GM10266 (cell line): Measurements from ENCODE around the gene FGF12.
A peak's percentile ranks its signal among the peaks of the same experiment; 100 is the strongest.

Experiments
- DNase-seq: peaks from one replicate; pipeline ENCODE4 v3.0.0; 2012; ENCODE audit errors: extremely low spot score
- TF ChIP-seq, protein P1 (sequence below): IDR thresholded peaks from 2 replicates; pipeline ENCODE4 v1.5.1; 2012; ENCODE audit warnings: mild to moderate bottlenecking, low read depth; ENCODE audit not compliant: control insufficient read depth, insufficient read depth; ENCODE audit errors: missing control alignments

The FGF12 gene

DNA sequence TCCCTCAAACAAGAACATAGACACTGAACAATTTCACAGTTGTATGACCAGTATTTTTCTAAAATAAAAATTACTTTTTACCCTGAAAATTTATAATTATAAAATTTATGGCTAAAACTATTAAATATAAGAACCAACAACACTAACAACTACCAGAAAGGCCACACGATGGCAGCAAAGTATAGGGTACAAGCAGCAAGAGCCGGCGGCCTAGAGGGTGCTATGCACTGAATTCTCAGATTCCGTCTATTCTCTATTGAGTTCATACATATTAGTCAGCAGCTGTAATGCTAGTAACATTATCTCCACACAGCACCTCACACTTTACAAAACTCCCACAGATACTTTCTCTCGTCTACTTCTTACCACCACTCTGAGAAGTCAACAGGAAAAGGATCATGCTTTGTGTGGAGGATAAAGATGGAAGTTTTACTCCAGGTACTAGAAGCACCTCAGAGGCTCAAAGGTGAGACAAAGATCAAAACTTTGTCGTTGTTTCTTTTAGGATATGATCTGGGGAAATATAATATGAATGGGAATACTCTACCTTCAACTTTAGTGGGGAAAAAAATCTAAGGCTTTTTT, 160.5 kb downstream of the FGF12 start:
- TF ChIP-seq, protein P1, sequence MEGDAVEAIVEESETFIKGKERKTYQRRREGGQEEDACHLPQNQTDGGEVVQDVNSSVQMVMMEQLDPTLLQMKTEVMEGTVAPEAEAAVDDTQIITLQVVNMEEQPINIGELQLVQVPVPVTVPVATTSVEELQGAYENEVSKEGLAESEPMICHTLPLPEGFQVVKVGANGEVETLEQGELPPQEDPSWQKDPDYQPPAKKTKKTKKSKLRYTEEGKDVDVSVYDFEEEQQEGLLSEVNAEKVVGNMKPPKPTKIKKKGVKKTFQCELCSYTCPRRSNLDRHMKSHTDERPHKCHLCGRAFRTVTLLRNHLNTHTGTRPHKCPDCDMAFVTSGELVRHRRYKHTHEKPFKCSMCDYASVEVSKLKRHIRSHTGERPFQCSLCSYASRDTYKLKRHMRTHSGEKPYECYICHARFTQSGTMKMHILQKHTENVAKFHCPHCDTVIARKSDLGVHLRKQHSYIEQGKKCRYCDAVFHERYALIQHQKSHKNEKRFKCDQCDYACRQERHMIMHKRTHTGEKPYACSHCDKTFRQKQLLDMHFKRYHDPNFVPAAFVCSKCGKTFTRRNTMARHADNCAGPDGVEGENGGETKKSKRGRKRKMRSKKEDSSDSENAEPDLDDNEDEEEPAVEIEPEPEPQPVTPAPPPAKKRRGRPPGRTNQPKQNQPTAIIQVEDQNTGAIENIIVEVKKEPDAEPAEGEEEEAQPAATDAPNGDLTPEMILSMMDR = peak; percentile 69
- DNase-seq = peak; percentile 73

DNA sequence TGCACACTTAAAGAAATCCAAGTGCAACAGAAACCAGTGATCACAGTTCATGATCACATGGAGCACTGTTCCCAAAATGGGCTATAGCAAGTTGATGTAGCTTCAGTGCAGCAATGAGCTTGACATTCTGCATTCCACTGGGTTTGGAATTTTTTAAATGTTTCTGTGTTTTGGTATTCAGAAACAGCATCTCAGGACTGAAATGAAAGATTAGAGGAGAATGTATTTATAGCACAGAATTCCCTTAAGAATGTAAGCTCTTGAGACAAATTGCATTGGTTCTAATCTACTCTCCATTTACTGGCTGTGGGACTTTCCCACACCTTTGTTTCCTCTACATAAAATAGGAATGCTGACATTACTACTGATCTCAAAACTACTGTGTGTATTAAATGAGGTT, 162.7 kb downstream of the FGF12 start:
- DNase-seq = no peak
- TF ChIP-seq, protein P1 = no peak

GRCh38 chr3:192563417-192563816, 163.9 kb downstream of the FGF12 start:
- TF ChIP-seq, protein P1 = no peak
- DNase-seq = no peak

- TF ChIP-seq, protein P1 = no peak
These were observed 173.6 kb downstream of the FGF12 start for GRCh38 chr3:192553707-192554106.

DNA sequence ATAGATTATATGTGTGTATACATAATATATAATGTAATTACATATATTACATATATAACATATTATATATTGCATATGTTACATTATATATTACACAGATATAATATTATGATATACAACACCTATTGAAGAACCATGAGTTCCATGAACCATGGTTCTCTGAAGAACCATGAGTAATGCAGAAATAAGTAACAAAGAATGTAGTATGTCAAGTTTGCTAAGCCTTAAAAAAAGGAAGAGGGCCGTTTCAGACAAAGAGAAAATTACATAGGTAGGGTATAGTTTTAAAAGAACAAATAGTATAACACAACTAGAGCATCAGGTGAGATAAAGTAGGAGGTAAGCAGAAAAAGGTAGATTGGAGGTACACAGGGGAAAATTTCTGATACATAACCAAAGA, 177.0 kb downstream of the FGF12 start:
- DNase-seq = no peak

More at GRCh38 chr3:192553707-192554106, 173.6 kb downstream of the FGF12 start:
- no peak for DNase-seq

DNA sequence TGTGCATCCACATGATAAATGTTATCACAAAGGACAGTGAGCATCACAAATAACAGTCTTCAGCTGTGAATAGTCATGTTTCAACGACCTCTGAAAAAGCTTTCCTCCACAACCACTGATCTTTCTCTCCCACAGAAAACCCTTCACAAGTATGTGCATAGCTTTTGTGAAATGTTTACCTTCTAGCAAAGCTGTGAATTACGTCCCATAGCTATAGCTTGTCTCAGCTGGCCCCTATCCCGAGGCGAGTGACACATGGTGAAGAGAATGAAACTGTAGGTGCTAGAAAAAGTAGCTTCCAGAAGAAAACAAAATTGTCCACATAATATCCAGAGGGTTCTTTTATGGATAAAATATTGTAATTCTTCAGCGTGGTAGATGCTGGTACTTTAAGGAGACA, 182.0 kb downstream of the FGF12 start:
- TF ChIP-seq, protein P1 = no peak
- no peak for DNase-seq

More for the DNA sequence above, 177.0 kb downstream of the FGF12 start:
- TF ChIP-seq, protein P1 = no peak

DNA sequence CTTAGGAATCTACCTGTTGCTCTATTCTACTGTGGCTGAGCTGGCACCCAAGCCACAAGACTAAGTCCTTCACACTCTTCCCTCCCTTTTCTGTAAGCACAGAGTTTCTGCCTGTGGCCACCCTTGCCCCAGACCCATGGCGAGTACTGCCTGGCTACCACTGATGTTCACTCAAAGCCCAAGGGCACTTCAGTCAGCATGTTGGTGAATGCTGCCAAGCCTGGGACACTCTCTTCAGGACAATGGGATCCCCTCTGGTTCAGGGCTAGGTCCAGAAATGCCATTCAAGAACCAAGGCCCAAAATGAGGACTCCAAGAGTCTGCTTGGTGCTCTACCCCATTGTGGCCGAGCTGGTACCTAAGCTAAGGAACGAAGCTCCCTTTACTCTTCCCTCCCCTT, 184.2 kb downstream of the FGF12 start:
- no peak for DNase-seq

More for the DNA sequence above, 184.2 kb downstream of the FGF12 start:
- TF ChIP-seq, protein P1 = no peak
